Mammary epithelial cell (primary cell): Measurements from ENCODE around the gene HIVEP3.

Experiments
- EZH2 ChIP-seq: IDR thresholded peaks from 2 replicates; pipeline ENCODE4 v1.6.1; 2012; ENCODE audit warnings: low read length, inconsistent platforms, borderline replicate concordance
- TF ChIP-seq, protein P1 (sequence below), 2 donors: IDR thresholded peaks in 1 of 2; conservative IDR thresholded peaks in 1 of 2; 2 replicates each; pipeline ENCODE4 v1.5.1; 2011 to 2012; ENCODE audit warnings: inconsistent platforms in 2 of 2, low read length in 2 of 2, mild to moderate bottlenecking in 2 of 2, control low read depth in 1 of 2, low read depth in 1 of 2; ENCODE audit not compliant: insufficient read depth in 1 of 2; ENCODE audit errors: extremely low read depth in 1 of 2

DNA sequence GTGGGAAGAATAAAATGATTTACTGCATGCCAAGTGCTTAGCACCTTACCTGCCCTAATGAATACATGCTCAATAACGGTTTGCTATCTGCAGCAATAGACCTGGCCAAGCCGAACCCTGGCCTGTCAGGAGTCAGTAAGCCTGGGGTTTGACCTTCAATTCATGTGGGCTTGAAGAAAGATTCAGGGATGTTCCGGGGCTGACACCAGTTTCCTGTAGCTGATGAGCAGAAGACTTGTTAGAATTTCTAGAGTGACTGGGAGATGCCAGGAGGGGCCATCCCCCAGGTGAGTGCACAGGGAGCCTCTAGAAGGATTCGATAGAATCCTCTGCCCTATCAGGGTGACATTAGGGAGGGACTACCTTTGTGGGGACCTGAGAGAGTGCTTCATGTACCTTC is 210.9 kb downstream of the HIVEP3 start:
- TF ChIP-seq, protein P1, sequence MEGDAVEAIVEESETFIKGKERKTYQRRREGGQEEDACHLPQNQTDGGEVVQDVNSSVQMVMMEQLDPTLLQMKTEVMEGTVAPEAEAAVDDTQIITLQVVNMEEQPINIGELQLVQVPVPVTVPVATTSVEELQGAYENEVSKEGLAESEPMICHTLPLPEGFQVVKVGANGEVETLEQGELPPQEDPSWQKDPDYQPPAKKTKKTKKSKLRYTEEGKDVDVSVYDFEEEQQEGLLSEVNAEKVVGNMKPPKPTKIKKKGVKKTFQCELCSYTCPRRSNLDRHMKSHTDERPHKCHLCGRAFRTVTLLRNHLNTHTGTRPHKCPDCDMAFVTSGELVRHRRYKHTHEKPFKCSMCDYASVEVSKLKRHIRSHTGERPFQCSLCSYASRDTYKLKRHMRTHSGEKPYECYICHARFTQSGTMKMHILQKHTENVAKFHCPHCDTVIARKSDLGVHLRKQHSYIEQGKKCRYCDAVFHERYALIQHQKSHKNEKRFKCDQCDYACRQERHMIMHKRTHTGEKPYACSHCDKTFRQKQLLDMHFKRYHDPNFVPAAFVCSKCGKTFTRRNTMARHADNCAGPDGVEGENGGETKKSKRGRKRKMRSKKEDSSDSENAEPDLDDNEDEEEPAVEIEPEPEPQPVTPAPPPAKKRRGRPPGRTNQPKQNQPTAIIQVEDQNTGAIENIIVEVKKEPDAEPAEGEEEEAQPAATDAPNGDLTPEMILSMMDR (conservative IDR thresholded peaks at IDR 0.05 in 1 of 2, IDR thresholded peaks at IDR 0.05 in 1 of 2; ENCODE audit: extremely low read depth in 1 of 2, insufficient read depth in 1 of 2, low read depth in 1 of 2, low read length in 2 of 2) = no peak
- no peak for TF ChIP-seq EZH2
